HK-2 (cell line): ENCODE results near the gene C19orf38.
A peak's percentile ranks its signal among the peaks of the same experiment; 100 is the strongest.

ENCODE experiments used
- DNase-seq: peaks from one replicate; pipeline ENCODE4 v3.0.0-alpha.2; 2018; ENCODE audit not compliant: unreplicated experiment

C19orf38 gene

GRCh38 chr19:10911579-10912363 lies 63.6 kb downstream of the C19orf38 start:
- no peak for DNase-seq

- DNase-seq, result no peak
Measured at GRCh38 chr19:10912619-10913018, 64.4 kb downstream of the C19orf38 start.

GRCh38 chr19:10913716-10914340 lies 65.6 kb downstream of the C19orf38 start:
- no peak for DNase-seq

GRCh38 chr19:10915130-10916091 lies 67.2 kb downstream of the C19orf38 start:
- DNase-seq, result peak; percentile 73

GRCh38 chr19:10916602-10917001 lies 68.4 kb downstream of the C19orf38 start:
- no peak for DNase-seq

GRCh38 chr19:10918359-10918758 lies 70.1 kb downstream of the C19orf38 start:
- no peak for DNase-seq
